Activated B cell treated with CpG ODN at 0.5 μM for 24 hours (primary cell): ENCODE data around the gene CBFA2T2. TPM values are rescaled to one million over a fixed set of nuclear protein-coding genes. Genes with fewer than 3 reads are reported as not detected.
"Not testable (repeated sequence)": the region's sequence is repeated elsewhere in the genome, so short reads cannot be mapped to it uniquely, and the experiment has no call there.

ENCODE experiments used
- ATAC-seq: fragments of 200-7000 bp; cut with Tn5 transposase; one replicate; pipeline ENCODE4 v1.10.0; 2021; ENCODE audit warnings: low read depth, mild to moderate bottlenecking, moderate library complexity
- CTCF ChIA-PET: fragments of 350-600 bp; sonication (Branson Sonifier 250); formaldehyde crosslinking; loops from one replicate; lab custom pipeline; 2021; ENCODE audit warnings: antibody characterized with exemption; lab: Charles Lee
- POLR2A ChIA-PET: fragments of 350-600 bp; sonication (Branson Sonifier 250); formaldehyde crosslinking; loops from one replicate; lab custom pipeline; 2021; ENCODE audit warnings: antibody characterized with exemption; lab: Charles Lee
- DNase-seq: peaks from one replicate; pipeline ENCODE4 v3.0.0; 2022
- H3K27ac Mint-ChIP-seq: one replicate; pipeline ENCODE4 v1.8.0; 2020; ENCODE audit warnings: mixed read lengths
- H3K27me3 Mint-ChIP-seq: one replicate; pipeline ENCODE4 v1.8.0; 2021; ENCODE audit warnings: mixed read lengths
- H3K36me3 Mint-ChIP-seq: one replicate; pipeline ENCODE4 v1.8.0; 2021; ENCODE audit warnings: low read depth, mixed read lengths
- H3K4me1 Mint-ChIP-seq: one replicate; pipeline ENCODE4 v1.8.0; 2021; ENCODE audit warnings: mixed read lengths
- H3K4me3 Mint-ChIP-seq: one replicate; pipeline ENCODE4 v1.8.0; 2020; ENCODE audit warnings: mild to moderate bottlenecking, mixed read lengths
- H3K9me3 Mint-ChIP-seq: one replicate; pipeline ENCODE4 v1.8.0; 2020; ENCODE audit warnings: mixed read lengths
- intact Hi-C: fragments of 100-400 bp; cut with micrococcal nuclease; formaldehyde crosslinking; loops from one replicate; pipeline ENCODE4 v1.15.1; 2024
- total RNA-seq: library from RNA; stranded (reverse); gene quantifications from 2 replicates; pipeline ENCODE4 v1.2.3, GENCODE V29; 2022
- TF ChIP-seq, protein P1 (sequence below): fragments of 200-600 bp; IDR thresholded peaks from one replicate; pipeline ENCODE4 v1.8.0; 2022; ENCODE audit warnings: antibody characterized with exemption, mild to moderate bottlenecking

CBFA2T2 gene
- total RNA-seq, 1 donor from 2014 or later: 15.8 TPM

DNA sequence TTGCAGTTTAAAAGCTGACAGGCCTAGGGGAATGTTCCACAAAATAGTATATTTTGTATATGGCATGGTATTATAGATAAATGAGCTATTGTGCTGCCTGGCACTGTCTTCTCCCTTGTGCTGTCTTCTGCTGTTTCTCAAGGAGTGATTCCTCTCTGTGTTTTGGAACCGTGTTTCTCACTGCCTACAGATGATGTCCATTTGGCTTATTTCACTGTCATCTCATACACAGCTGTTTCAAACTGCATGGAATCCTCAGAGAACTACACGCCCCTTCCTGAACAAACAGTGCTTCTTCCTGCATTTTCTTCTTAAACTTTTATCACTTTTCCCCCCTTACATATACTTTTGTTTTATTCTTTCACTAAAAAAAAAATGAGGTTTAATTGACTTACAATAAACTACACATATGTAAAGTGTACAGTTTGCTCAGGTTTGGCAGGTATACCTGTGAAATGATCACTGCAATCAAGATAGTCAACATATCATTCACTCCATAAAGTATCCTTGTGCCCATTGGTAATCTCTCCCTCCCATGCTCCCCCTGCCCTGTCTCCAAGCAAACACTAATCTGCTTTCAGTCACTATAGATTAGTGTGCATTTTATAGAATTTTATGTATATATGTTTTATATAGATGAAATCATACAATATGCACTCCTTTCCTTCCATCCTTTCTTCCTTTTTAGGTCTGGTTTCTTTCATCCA, 43.0 kb downstream of the CBFA2T2 start:
- ATAC-seq (no peak), DNase-seq (no peak)
- TF ChIP-seq, protein P1, sequence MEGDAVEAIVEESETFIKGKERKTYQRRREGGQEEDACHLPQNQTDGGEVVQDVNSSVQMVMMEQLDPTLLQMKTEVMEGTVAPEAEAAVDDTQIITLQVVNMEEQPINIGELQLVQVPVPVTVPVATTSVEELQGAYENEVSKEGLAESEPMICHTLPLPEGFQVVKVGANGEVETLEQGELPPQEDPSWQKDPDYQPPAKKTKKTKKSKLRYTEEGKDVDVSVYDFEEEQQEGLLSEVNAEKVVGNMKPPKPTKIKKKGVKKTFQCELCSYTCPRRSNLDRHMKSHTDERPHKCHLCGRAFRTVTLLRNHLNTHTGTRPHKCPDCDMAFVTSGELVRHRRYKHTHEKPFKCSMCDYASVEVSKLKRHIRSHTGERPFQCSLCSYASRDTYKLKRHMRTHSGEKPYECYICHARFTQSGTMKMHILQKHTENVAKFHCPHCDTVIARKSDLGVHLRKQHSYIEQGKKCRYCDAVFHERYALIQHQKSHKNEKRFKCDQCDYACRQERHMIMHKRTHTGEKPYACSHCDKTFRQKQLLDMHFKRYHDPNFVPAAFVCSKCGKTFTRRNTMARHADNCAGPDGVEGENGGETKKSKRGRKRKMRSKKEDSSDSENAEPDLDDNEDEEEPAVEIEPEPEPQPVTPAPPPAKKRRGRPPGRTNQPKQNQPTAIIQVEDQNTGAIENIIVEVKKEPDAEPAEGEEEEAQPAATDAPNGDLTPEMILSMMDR: no peak
- Mint-ChIP-seq H3K4me1 (peaks cover 20% of the 10 kb centered on the region), H3K27ac (no peak overlapping the region), H3K36me3 (peaks cover 8% of the 10 kb centered on the region), H3K27me3 (no peaks in the 10 kb centered on the region), H3K4me3 (no peak overlapping the region), H3K9me3 (no peaks in the 10 kb centered on the region)
- ChIA-PET POLR2A (interaction anchor here (0.7 kb wide), 1 partner anchor 124 kb away, joined by 3 read pairs; no protein-coding TSS in a partner anchor), CTCF (no interaction called here)
- intact Hi-C loops: no loop called here

DNA sequence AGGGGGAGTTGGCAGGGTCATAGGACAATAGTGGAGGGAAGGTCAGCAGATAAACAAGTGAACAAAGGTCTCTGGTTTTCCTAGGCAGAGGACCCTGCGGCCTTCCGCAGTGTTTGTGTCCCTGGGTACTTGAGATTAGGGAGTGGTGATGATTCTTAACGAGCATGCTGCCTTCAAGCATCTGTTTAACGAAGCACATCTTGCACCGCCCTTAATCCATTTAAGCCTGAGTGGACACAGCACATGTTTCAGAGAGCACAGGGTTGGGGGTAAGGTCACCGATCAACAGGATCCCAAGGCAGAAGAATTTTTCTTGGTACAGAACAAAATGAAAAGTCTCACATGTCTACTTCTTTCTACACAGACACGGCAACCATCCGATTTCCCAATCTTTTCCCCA, 45.8 kb downstream of the CBFA2T2 start:
- DNase-seq, H3K36me3 Mint-ChIP-seq, H3K9me3 Mint-ChIP-seq, ATAC-seq, POLR2A ChIA-PET, H3K4me3 Mint-ChIP-seq, intact Hi-C loops, H3K27me3 Mint-ChIP-seq, H3K27ac Mint-ChIP-seq, CTCF ChIA-PET: not testable (repeated sequence)
- peaks cover 28% of the 10 kb centered on the region for H3K4me1 Mint-ChIP-seq

DNA sequence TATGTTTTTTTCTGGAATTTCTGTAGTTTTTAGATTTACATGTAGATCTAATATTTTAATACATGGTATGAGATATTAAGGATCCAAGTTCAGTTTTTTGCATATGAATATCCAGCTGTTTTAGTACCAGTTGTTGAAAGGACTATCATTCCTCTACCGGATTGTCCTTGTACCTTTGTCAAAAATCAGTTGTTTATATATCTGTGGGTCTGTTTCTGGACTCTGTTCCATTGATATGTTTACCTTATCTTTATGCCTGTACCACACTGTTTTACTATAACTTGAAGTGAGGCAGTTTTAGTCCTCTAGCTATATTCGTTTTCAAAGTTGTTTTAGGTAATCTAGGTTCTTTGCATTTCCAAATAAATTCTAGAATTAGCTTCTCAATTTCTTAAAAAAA, 47.7 kb downstream of the CBFA2T2 start:
- Mint-ChIP-seq H3K4me3 (no peak overlapping the region), H3K9me3 (no peaks in the 10 kb centered on the region), H3K36me3 (peaks cover 4% of the 10 kb centered on the region), H3K27ac (no peak overlapping the region), H3K4me1 (peaks cover 17% of the 10 kb centered on the region), H3K27me3 (no peaks in the 10 kb centered on the region)
- intact Hi-C loops: no loop called here
- ChIA-PET POLR2A (interaction anchor here (0.6 kb wide), 1 partner anchor 11 kb away, joined by 7 read pairs; no protein-coding TSS in a partner anchor), CTCF (no interaction called here)
- DNase-seq: no peak
- ATAC-seq: no peak
- TF ChIP-seq, protein P1: no peak

DNA sequence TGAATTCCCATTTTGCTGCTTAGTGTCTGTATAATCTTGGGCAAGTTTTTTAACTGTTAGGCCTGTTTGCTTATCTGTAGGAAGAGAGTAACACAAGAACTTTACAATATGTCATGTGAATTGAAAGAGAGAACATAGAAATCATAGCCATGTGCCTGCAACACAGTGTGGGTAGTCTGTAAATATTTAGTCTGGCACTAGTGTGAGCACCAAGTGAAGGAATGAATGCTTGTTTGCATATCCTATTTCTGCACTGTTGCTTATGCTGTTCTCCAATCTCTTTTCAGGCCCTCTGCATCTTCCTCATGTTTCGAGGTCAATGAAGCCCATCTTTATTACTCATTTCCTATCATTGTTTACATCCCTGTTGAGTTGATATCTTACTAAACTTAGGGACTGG, 49.2 kb downstream of the CBFA2T2 start:
- Mint-ChIP-seq H3K4me1 (peaks cover 12% of the 10 kb centered on the region), H3K27me3 (no peaks in the 10 kb centered on the region), H3K36me3 (peaks cover 4% of the 10 kb centered on the region), H3K4me3 (no peak overlapping the region), H3K27ac (no peak overlapping the region), H3K9me3 (no peaks in the 10 kb centered on the region)
- ChIA-PET CTCF (no interaction called here), POLR2A (no interaction called here)
- intact Hi-C loops: no loop called here
- DNase-seq (no peak), ATAC-seq (no peak)
- TF ChIP-seq, protein P1: no peak

DNA sequence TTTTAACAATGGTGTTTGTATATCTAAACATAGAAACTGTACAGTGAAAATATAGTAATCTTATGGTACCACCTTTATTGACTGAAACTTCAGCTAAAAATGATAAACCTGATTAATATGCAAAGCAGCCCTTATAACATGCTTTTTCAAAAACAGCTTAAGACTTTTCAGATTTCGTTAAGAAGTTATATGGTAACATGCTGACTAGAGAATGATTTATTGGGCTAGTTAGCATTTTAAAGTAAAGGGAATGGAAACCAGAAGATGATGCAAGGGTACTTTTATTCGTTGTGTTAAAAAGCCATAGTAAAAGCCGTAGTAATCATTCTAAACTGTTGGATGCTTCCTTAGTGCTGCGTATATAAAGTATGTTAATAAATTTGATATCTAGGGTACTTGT, 50.5 kb downstream of the CBFA2T2 start:
- no peaks in the 10 kb centered on the region for H3K27me3 Mint-ChIP-seq
- peaks cover 12% of the 10 kb centered on the region for H3K4me1 Mint-ChIP-seq
- DNase-seq (no peak), ATAC-seq (no peak)
- peaks cover 4% of the 10 kb centered on the region for H3K36me3 Mint-ChIP-seq
- no peak overlapping the region for H3K27ac Mint-ChIP-seq
- intact Hi-C loops: no loop called here
- no peak overlapping the region for H3K4me3 Mint-ChIP-seq
- POLR2A ChIA-PET: no interaction called here
- H3K9me3 Mint-ChIP-seq: no peaks in the 10 kb centered on the region
- TF ChIP-seq, protein P1: no peak
- CTCF ChIA-PET: no interaction called here
